Activated CD8-positive, alpha-beta memory T cell treated with anti-CD3 and anti-CD28 coated beads, Interleukin-2, amount 50 U/mL, for 24 hours (primary cell): ENCODE measurements around the gene HAUS3.
A peak's percentile ranks its signal among the peaks of the same experiment; 100 is the strongest.

Experiments
- DNase-seq: peaks from one replicate; pipeline ENCODE4 v3.0.0-alpha.2; 2020; ENCODE audit errors: extremely low read depth

Gene HAUS3

GRCh38 chr4:2263926-2264321 is 22.0 kb upstream of the HAUS3 start:
- DNase-seq = no peak

- DNase-seq = no peak
Observed at GRCh38 chr4:2262944-2263250, 21.0 kb upstream of the HAUS3 start.

GRCh38 chr4:2262145-2262943 is 20.4 kb upstream of the HAUS3 start:
- peak; percentile 93 for DNase-seq

- no peak for DNase-seq
Observed at GRCh38 chr4:2261853-2262144, 19.9 kb upstream of the HAUS3 start, which contains the start of gene MXD4. TSS of gene MXD4 (minus strand) at chr4:2262109. CDS start at chr4:2261980, 129 bp downstream.

- no peak for DNase-seq
Observed at GRCh38 chr4:2261110-2261852, 19.4 kb upstream of the HAUS3 start.

- no peak for DNase-seq
Observed at GRCh38 chr4:2260344-2261109, 18.6 kb upstream of the HAUS3 start.

- DNase-seq = no peak
Observed at GRCh38 chr4:2259541-2260343, 17.8 kb upstream of the HAUS3 start.

- DNase-seq = no peak
Observed at GRCh38 chr4:2259036-2259540, 17.2 kb upstream of the HAUS3 start.

- no peak for DNase-seq
Observed at GRCh38 chr4:2258091-2259035, 16.4 kb upstream of the HAUS3 start.

- DNase-seq = no peak
Observed at GRCh38 chr4:2257361-2258081, 15.6 kb upstream of the HAUS3 start.

- DNase-seq = no peak
Observed at GRCh38 chr4:2256781-2257191, 14.9 kb upstream of the HAUS3 start.

- DNase-seq = no peak
Observed at GRCh38 chr4:2256156-2256731, 14.3 kb upstream of the HAUS3 start.

- DNase-seq = no peak
Observed at GRCh38 chr4:2255501-2256155, 13.7 kb upstream of the HAUS3 start.

GRCh38 chr4:2254665-2255500 is 13.0 kb upstream of the HAUS3 start:
- DNase-seq = no peak

- DNase-seq = no peak
Observed at GRCh38 chr4:2253160-2254084, 11.5 kb upstream of the HAUS3 start.

- DNase-seq = no peak
Observed at GRCh38 chr4:2252530-2253091, 10.7 kb upstream of the HAUS3 start.
